H1 (cell line): ENCODE data around the gene RASD2. TPM values are rescaled to one million over a fixed set of nuclear protein-coding genes. Genes with fewer than 3 reads are reported as not detected.

Experiments used
- CBX8 ChIP-seq: fragments of 300-800, 300-1000 bp; sonication (generic); IDR thresholded peaks from 2 replicates; pipeline ENCODE4 v1.7.1; 2016; ENCODE audit warnings: low read depth, low read length, borderline replicate concordance
- KDM4A ChIP-seq: IDR thresholded peaks from one replicate; pipeline ENCODE4 v1.7.1; 2012; ENCODE audit warnings: low read depth, mild to moderate bottlenecking, moderate library complexity, low read length, inconsistent platforms; ENCODE audit not compliant: severe bottlenecking
- KDM5A ChIP-seq: fragments of 200-600 bp; IDR thresholded peaks from 2 replicates; pipeline ENCODE4 v1.7.1; 2012; ENCODE audit warnings: mild to moderate bottlenecking, low read length, inconsistent platforms, mixed read lengths
- TCF12 ChIP-seq: IDR thresholded peaks from 2 replicates; pipeline ENCODE4 v1.6.1; 2011; ENCODE audit warnings: low read depth, mild to moderate bottlenecking, low read length
- polyA plus RNA-seq, 7 experiments: library from polyadenylated mRNA; depleted of rRNA in 3 of 7; stranded (reverse) in 5 of 7; unstranded in 2 of 7; fragments of >200 nt in 5 of 7; fragments of 200-250 nt in 2 of 7; gene quantifications; 1 replicate in 5 of 7; 2 replicates in 1 of 7; 4 replicates in 1 of 7; pipeline versions ENCODE4 v1.2.1 to v1.2.3, GENCODE V29; 2011 to 2013; ENCODE audit warnings: missing spikeins in 2 of 7, mixed read lengths in 2 of 7
- total RNA-seq: library from RNA; stranded (reverse); fragmentation: NEBNext Ultra II Directional; extraction: Animal tissue kit (Norgen Biotek cat#: 25700); gene quantifications from 2 replicates; pipeline ENCODE4 v1.2.1, GENCODE V29; 2021
- TF ChIP-seq, protein P1 (sequence below): fragments of 300-600 bp; sonication (generic); IDR thresholded peaks from 2 replicates; pipeline ENCODE4 v1.7.1; 2012; ENCODE audit warnings: low read length, moderate library complexity, mild to moderate bottlenecking, inconsistent platforms; ENCODE audit not compliant: insufficient replicate concordance

Gene RASD2
- total and polyA plus RNA-seq, 2 of the 8 experiments (the other 6 are each of a cell fraction or from before 2014, with no cell fraction given): 1.9 to 5.1 TPM

DNA sequence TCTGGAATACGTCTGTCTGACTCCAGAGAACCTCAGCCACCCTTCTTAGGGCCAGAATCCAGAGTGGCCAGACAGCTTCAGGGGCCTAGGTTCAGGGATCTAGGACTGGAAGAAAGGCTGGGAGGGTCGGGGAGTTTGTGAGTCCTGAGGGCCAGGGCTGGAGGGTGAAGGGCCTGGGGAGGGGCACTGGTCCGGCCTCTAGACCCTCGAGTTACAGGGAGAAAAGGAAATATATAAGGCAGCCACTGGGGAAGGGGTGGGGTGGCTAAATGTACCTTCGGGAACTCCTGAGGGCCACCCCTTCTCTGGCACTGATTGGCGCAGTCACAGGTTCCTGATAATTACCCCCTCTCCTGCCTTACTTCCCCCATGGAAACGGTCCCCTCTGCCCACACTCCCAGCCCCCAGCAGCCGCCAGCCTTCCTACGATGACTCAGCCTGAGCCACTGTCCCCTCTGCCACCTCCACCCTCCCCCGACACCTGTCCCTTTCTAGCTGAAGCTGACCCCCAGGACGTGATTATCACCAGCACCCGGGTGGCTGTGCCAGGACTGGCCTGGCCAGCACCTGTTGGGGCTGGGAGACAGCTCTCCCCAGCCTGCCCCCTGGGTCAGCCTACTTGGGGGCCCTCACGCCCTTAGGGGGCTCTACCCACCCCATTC is 50.1 kb downstream of the RASD2 start (continued):
- TF ChIP-seq, protein P1, sequence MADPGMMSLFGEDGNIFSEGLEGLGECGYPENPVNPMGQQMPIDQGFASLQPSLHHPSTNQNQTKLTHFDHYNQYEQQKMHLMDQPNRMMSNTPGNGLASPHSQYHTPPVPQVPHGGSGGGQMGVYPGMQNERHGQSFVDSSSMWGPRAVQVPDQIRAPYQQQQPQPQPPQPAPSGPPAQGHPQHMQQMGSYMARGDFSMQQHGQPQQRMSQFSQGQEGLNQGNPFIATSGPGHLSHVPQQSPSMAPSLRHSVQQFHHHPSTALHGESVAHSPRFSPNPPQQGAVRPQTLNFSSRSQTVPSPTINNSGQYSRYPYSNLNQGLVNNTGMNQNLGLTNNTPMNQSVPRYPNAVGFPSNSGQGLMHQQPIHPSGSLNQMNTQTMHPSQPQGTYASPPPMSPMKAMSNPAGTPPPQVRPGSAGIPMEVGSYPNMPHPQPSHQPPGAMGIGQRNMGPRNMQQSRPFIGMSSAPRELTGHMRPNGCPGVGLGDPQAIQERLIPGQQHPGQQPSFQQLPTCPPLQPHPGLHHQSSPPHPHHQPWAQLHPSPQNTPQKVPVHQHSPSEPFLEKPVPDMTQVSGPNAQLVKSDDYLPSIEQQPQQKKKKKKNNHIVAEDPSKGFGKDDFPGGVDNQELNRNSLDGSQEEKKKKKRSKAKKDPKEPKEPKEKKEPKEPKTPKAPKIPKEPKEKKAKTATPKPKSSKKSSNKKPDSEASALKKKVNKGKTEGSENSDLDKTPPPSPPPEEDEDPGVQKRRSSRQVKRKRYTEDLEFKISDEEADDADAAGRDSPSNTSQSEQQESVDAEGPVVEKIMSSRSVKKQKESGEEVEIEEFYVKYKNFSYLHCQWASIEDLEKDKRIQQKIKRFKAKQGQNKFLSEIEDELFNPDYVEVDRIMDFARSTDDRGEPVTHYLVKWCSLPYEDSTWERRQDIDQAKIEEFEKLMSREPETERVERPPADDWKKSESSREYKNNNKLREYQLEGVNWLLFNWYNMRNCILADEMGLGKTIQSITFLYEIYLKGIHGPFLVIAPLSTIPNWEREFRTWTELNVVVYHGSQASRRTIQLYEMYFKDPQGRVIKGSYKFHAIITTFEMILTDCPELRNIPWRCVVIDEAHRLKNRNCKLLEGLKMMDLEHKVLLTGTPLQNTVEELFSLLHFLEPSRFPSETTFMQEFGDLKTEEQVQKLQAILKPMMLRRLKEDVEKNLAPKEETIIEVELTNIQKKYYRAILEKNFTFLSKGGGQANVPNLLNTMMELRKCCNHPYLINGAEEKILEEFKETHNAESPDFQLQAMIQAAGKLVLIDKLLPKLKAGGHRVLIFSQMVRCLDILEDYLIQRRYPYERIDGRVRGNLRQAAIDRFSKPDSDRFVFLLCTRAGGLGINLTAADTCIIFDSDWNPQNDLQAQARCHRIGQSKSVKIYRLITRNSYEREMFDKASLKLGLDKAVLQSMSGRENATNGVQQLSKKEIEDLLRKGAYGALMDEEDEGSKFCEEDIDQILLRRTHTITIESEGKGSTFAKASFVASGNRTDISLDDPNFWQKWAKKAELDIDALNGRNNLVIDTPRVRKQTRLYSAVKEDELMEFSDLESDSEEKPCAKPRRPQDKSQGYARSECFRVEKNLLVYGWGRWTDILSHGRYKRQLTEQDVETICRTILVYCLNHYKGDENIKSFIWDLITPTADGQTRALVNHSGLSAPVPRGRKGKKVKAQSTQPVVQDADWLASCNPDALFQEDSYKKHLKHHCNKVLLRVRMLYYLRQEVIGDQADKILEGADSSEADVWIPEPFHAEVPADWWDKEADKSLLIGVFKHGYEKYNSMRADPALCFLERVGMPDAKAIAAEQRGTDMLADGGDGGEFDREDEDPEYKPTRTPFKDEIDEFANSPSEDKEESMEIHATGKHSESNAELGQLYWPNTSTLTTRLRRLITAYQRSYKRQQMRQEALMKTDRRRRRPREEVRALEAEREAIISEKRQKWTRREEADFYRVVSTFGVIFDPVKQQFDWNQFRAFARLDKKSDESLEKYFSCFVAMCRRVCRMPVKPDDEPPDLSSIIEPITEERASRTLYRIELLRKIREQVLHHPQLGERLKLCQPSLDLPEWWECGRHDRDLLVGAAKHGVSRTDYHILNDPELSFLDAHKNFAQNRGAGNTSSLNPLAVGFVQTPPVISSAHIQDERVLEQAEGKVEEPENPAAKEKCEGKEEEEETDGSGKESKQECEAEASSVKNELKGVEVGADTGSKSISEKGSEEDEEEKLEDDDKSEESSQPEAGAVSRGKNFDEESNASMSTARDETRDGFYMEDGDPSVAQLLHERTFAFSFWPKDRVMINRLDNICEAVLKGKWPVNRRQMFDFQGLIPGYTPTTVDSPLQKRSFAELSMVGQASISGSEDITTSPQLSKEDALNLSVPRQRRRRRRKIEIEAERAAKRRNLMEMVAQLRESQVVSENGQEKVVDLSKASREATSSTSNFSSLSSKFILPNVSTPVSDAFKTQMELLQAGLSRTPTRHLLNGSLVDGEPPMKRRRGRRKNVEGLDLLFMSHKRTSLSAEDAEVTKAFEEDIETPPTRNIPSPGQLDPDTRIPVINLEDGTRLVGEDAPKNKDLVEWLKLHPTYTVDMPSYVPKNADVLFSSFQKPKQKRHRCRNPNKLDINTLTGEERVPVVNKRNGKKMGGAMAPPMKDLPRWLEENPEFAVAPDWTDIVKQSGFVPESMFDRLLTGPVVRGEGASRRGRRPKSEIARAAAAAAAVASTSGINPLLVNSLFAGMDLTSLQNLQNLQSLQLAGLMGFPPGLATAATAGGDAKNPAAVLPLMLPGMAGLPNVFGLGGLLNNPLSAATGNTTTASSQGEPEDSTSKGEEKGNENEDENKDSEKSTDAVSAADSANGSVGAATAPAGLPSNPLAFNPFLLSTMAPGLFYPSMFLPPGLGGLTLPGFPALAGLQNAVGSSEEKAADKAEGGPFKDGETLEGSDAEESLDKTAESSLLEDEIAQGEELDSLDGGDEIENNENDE: no peak
- no peak for TF ChIP-seq CBX8
- no peak for TF ChIP-seq KDM5A
- no peak for TF ChIP-seq KDM4A
- no peak for TF ChIP-seq TCF12
